Measurements from ENCODE around the gene JMJD1C. TPM values are rescaled to one million over a fixed set of nuclear protein-coding genes. Genes with fewer than 3 reads are reported as not detected.

The JMJD1C gene
- total RNA-seq, 1 experiment from 2014 or later = 139 TPM

GRCh38 chr10:63313066-63313717 lies 152.6 kb downstream of the JMJD1C start:
- POLR2A ChIA-PET (ENCODE audit: unreplicated experiment) = no interaction called here
- H3K9me3 ChIP-seq (ENCODE audit: low read length) = no peaks in the 10 kb centered on the region
- H3K9ac ChIP-seq (ENCODE audit: low read length) = no peak overlapping the region
- no peak overlapping the region for H2AFZ ChIP-seq (ENCODE audit: low read length)
- ATAC-seq (0 out of 2 replicates have a peak, but pooled peaks have one; percentile 22), DNase-seq (no peak)
- no peaks in the 10 kb centered on the region for H3K36me3 ChIP-seq (ENCODE audit: low read depth, low read length)
- TSS peak; percentile 12 for BruUV-seq (replicated peaks)
- peaks cover 15% of the 10 kb centered on the region for H3K79me2 ChIP-seq (ENCODE audit: low read length)
- CTCF ChIA-PET = interaction anchor here (0.6 kb wide), 1 partner anchor 14 kb away, joined by 5 read pairs; no protein-coding TSS in a partner anchor
- H3K4me1 ChIP-seq (ENCODE audit: insufficient read depth, low read length) = no peaks in the 10 kb centered on the region
- no peak for TF ChIP-seq EZH2phosphoT487 (IDR thresholded peaks at IDR 0.05; ENCODE audit: borderline replicate concordance, low read length)
- no peak for TF ChIP-seq EZH2 (IDR thresholded peaks at IDR 0.05; ENCODE audit: low read length, unreplicated experiment)
- TF ChIP-seq, protein P1, sequence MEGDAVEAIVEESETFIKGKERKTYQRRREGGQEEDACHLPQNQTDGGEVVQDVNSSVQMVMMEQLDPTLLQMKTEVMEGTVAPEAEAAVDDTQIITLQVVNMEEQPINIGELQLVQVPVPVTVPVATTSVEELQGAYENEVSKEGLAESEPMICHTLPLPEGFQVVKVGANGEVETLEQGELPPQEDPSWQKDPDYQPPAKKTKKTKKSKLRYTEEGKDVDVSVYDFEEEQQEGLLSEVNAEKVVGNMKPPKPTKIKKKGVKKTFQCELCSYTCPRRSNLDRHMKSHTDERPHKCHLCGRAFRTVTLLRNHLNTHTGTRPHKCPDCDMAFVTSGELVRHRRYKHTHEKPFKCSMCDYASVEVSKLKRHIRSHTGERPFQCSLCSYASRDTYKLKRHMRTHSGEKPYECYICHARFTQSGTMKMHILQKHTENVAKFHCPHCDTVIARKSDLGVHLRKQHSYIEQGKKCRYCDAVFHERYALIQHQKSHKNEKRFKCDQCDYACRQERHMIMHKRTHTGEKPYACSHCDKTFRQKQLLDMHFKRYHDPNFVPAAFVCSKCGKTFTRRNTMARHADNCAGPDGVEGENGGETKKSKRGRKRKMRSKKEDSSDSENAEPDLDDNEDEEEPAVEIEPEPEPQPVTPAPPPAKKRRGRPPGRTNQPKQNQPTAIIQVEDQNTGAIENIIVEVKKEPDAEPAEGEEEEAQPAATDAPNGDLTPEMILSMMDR (conservative IDR thresholded peaks at IDR 0.05; ENCODE audit: low read depth, low read length) = no peak
- no peaks in the 10 kb centered on the region for H4K20me1 ChIP-seq (ENCODE audit: low read length)
- no peak overlapping the region for H3K4me3 ChIP-seq (ENCODE audit: low read length)
- no peak overlapping the region for H3K4me2 ChIP-seq (ENCODE audit: low read length)
- no peaks in the 10 kb centered on the region for H3K9me2 ChIP-seq (replicated peaks; ENCODE audit: low read length)
- no peaks in the 10 kb centered on the region for H3K27me3 ChIP-seq (ENCODE audit: low read length)
- H3K27ac ChIP-seq (ENCODE audit: low read length) = no peak overlapping the region
- intact Hi-C loops (cut with micrococcal nuclease) = no loop called here
- peaks cover 5% of the 10 kb centered on the region for H3F3A ChIP-seq (ENCODE audit: low read length, unreplicated experiment)

- no peaks in the 10 kb centered on the region for H3K9me3 ChIP-seq (ENCODE audit: low read length)
- TF ChIP-seq, protein P1 (conservative IDR thresholded peaks at IDR 0.05; ENCODE audit: low read depth, low read length) = no peak
- no peak for TF ChIP-seq EZH2 (IDR thresholded peaks at IDR 0.05; ENCODE audit: low read length, unreplicated experiment)
- TF ChIP-seq EZH2phosphoT487 (IDR thresholded peaks at IDR 0.05; ENCODE audit: borderline replicate concordance, low read length) = no peak
- ChIA-PET CTCF (no interaction called here), POLR2A (ENCODE audit: unreplicated experiment) (interaction anchor here (0.6 kb wide), 1 partner anchor 104 kb away, joined by 6 read pairs; no protein-coding TSS in a partner anchor)
- H4K20me1 ChIP-seq (ENCODE audit: low read length) = no peaks in the 10 kb centered on the region
- peaks cover 31% of the 10 kb centered on the region for H3K79me2 ChIP-seq (ENCODE audit: low read length)
- H3K36me3 ChIP-seq (ENCODE audit: low read depth, low read length) = no peaks in the 10 kb centered on the region
- BruUV-seq (replicated peaks) = no TSS peak
- peaks cover 5% of the 10 kb centered on the region for H3F3A ChIP-seq (ENCODE audit: low read length, unreplicated experiment)
- no peak overlapping the region for H3K27ac ChIP-seq (ENCODE audit: low read length)
- no peak overlapping the region for H3K4me3 ChIP-seq (ENCODE audit: low read length)
- no peaks in the 10 kb centered on the region for H3K4me1 ChIP-seq (ENCODE audit: insufficient read depth, low read length)
- H2AFZ ChIP-seq (ENCODE audit: low read length) = no peak overlapping the region
- no peak overlapping the region for H3K4me2 ChIP-seq (ENCODE audit: low read length)
- DNase-seq = no peak
- intact Hi-C loops (cut with micrococcal nuclease) = no loop called here
- H3K9ac ChIP-seq (ENCODE audit: low read length) = no peak overlapping the region
- H3K9me2 ChIP-seq (replicated peaks; ENCODE audit: low read length) = no peaks in the 10 kb centered on the region
- no peak for ATAC-seq
- H3K27me3 ChIP-seq (ENCODE audit: low read length) = no peaks in the 10 kb centered on the region
Observed at GRCh38 chr10:63308628-63309027, 157.1 kb downstream of the JMJD1C start.

DNA sequence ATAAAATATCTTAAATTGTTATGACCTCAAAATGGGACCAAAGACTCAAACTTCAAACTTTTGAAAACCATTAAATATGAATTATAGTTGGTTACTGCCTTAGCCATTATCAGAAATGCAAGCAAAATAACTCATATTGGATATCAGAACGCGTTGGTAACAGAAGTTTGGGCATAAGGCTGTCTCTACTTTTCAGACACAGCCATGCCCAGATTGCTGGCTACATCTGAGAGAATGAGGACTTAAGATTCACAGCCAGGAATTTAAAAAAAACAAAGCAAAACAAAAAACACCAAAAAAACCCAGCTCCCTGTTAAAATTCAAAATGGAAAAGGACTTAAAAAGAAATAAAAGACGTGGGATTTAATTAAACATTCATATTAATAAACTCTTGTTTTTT lies 161.6 kb downstream of the JMJD1C start:
- Histone ChIP-seq H3K9me2 (replicated peaks; ENCODE audit: low read length) (no peaks in the 10 kb centered on the region), H3K27me3 (ENCODE audit: low read length) (no peaks in the 10 kb centered on the region), H4K20me1 (ENCODE audit: low read length) (no peaks in the 10 kb centered on the region), H3K4me3 (ENCODE audit: low read length) (no peak overlapping the region), H3K4me1 (ENCODE audit: insufficient read depth, low read length) (peaks cover 8% of the 10 kb centered on the region; the same call in 1 of the 2 replicates), H3K79me2 (ENCODE audit: low read length) (peaks cover 38% of the 10 kb centered on the region), H3K27ac (ENCODE audit: low read length) (no peak overlapping the region), H3K36me3 (ENCODE audit: low read depth, low read length) (no peaks in the 10 kb centered on the region), H3K4me2 (ENCODE audit: low read length) (no peak overlapping the region), H2AFZ (ENCODE audit: low read length) (no peak overlapping the region), H3K9me3 (ENCODE audit: low read length) (no peaks in the 10 kb centered on the region), H3F3A (ENCODE audit: low read length, unreplicated experiment) (no peaks in the 10 kb centered on the region), H3K9ac (ENCODE audit: low read length) (no peak overlapping the region)
- DNase-seq (no peak), ATAC-seq (no peak)
- TF ChIP-seq EZH2phosphoT487 (IDR thresholded peaks at IDR 0.05; ENCODE audit: borderline replicate concordance, low read length) = no peak
- no peak for TF ChIP-seq EZH2 (IDR thresholded peaks at IDR 0.05; ENCODE audit: low read length, unreplicated experiment)
- TF ChIP-seq, protein P1 (conservative IDR thresholded peaks at IDR 0.05; ENCODE audit: low read depth, low read length) = no peak
- BruUV-seq (replicated peaks) = no TSS peak
- ChIA-PET POLR2A (ENCODE audit: unreplicated experiment) (interaction anchor here (0.7 kb wide), 2 partner anchors 28 to 39 kb away, joined by 3 read pairs; no protein-coding TSS in a partner anchor), CTCF (no interaction called here)
- intact Hi-C loops (cut with micrococcal nuclease) = no loop called here

Data from PC-3 (cell line).